PC-9 (cell line): ENCODE measurements around the gene PSMC4. TPM values are rescaled to one million over a fixed set of nuclear protein-coding genes. Genes with fewer than 3 reads are reported as not detected.
A peak's percentile ranks its signal among the peaks of the same experiment; 100 is the strongest.

Source experiments
- BruUV-seq: library from RNA; stranded (reverse); fragments of 400-500 nt; replicated peaks from 2 replicates; lab custom pipeline; 2021; lab: Mats Ljungman, UMichigan
- CTCF ChIA-PET: fragments of 300-600 bp; sonication (Branson Sonifier 250); formaldehyde crosslinking; loops from one replicate; lab custom pipeline; 2022; ENCODE audit warnings: antibody characterized with exemption; lab: Charles Lee
- POLR2A ChIA-PET: fragments of 300-600 bp; sonication (Branson Sonifier 250); formaldehyde crosslinking; loops from one replicate; lab custom pipeline; 2022; ENCODE audit warnings: antibody characterized with exemption; ENCODE audit not compliant: unreplicated experiment; lab: Charles Lee
- DNase-seq, 2 experiments: peaks; one replicate each; pipeline versions ENCODE4 v3.0.0 to v3.0.0-alpha.2; 2015 to 2022; ENCODE audit warnings: mixed read lengths in 1 of 2
- H2AFZ ChIP-seq: fragments of 200-600 bp; sonication (generic); 2 replicates; pipeline ENCODE4 v1.8.1; 2017; ENCODE audit warnings: antibody characterized with exemption
- H3F3A ChIP-seq: fragments of 200-600 bp; sonication (generic); 2 replicates; pipeline ENCODE4 v1.8.1; 2017; ENCODE audit warnings: antibody characterized with exemption, mild to moderate bottlenecking, low read depth; ENCODE audit not compliant: insufficient read depth
- H3K27ac ChIP-seq: fragments of 200-600 bp; sonication (generic); 2 replicates; pipeline ENCODE4 v1.6.1; 2016; ENCODE audit warnings: mixed run types
- H3K27me3 ChIP-seq: fragments of 200-600 bp; sonication (generic); 2 replicates; pipeline ENCODE4 v1.6.1; 2016; ENCODE audit warnings: low read depth, mixed run types; ENCODE audit not compliant: insufficient read depth
- H3K36me3 ChIP-seq: fragments of 200-600 bp; sonication (generic); 2 replicates; pipeline ENCODE4 v1.6.1; 2016; ENCODE audit warnings: low read depth, mixed run types
- H3K4me1 ChIP-seq: fragments of 200-600 bp; sonication (generic); replicated peaks from 2 replicates; pipeline ENCODE4 v1.6.1; 2016; ENCODE audit warnings: mixed run types; ENCODE audit not compliant: insufficient read depth
- H3K4me2 ChIP-seq: fragments of 200-600 bp; sonication (generic); 2 replicates; pipeline ENCODE4 v1.6.1; 2017; ENCODE audit warnings: mixed run types
- H3K4me3 ChIP-seq: fragments of 200-600 bp; sonication (generic); 2 replicates; pipeline ENCODE4 v1.6.1; 2016; ENCODE audit warnings: mixed run types
- H3K79me2 ChIP-seq: fragments of 200-600 bp; sonication (generic); 2 replicates; pipeline ENCODE4 v1.6.1; 2017; ENCODE audit warnings: low read depth, mixed run types
- H3K9me2 ChIP-seq: fragments of 200-600 bp; sonication (generic); 2 replicates; pipeline ENCODE4 v1.8.1; 2017; ENCODE audit warnings: mild to moderate bottlenecking; ENCODE audit not compliant: insufficient read depth
- H3K9me3 ChIP-seq: fragments of 200-600 bp; sonication (generic); 2 replicates; pipeline ENCODE4 v1.8.1; 2016; ENCODE audit warnings: low read depth; ENCODE audit not compliant: insufficient read depth
- H4K20me1 ChIP-seq: fragments of 200-600 bp; sonication (generic); 2 replicates; pipeline ENCODE4 v1.8.1; 2017; ENCODE audit not compliant: insufficient read depth
- EZH2 ChIP-seq: fragments of 200-600 bp; sonication (generic); IDR thresholded peaks from 2 replicates; pipeline ENCODE4 v1.8.0; 2017; ENCODE audit warnings: antibody characterized with exemption, low read depth
- intact Hi-C: fragments of 100-400 bp; cut with micrococcal nuclease; formaldehyde crosslinking; loops from one replicate; pipeline ENCODE4 v1.10.0; 2022; ENCODE audit not compliant: unreplicated experiment
- total RNA-seq: library from RNA; stranded (reverse); gene quantifications from 2 replicates; pipeline ENCODE4 v1.2.3, GENCODE V29; 2021
- TF ChIP-seq, protein P1 (sequence below): fragments of 200-600 bp; sonication (generic); conservative IDR thresholded peaks from 2 replicates; pipeline ENCODE4 v1.6.1; 2017; ENCODE audit warnings: mixed run types, antibody characterized with exemption, mild to moderate bottlenecking, moderate library complexity

PSMC4 gene
- total RNA-seq, 1 experiment from 2014 or later, result 110 TPM

DNA sequence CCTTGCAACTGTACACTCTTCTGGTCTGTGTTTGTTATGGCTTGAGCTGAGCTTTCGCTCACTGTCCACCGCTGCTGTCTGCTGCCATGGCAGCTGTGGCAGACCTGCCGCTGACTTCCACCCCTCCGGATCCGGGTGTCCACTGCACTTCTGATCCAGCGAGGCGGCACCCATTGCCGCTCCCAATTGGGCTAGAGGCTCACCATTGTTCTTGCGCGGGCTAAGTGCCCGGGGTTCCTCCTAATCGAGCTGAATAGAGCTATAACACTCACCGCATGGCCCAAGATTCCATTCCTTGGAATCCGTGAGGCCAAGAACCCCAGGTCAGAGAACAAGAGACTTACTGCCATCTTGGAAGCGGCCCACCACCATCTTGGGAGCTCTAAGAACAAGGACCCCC is 2.2 kb upstream of the PSMC4 start:
- no TSS peak for BruUV-seq
- H3K9me3 ChIP-seq, result no peaks in the 10 kb centered on the region
- H3K9me2 ChIP-seq, result no peaks in the 10 kb centered on the region
- intact Hi-C loops, result no loop called here
- H2AFZ ChIP-seq, result no peak overlapping the region
- ChIA-PET CTCF (interaction anchor here (0.6 kb wide), 1 partner anchor 66 kb away, joined by 3 read pairs; no protein-coding TSS in a partner anchor), POLR2A (no interaction called here)
- no peaks in the 10 kb centered on the region for H4K20me1 ChIP-seq
- H3K79me2 ChIP-seq, result peaks cover 27% of the 10 kb centered on the region
- no peaks in the 10 kb centered on the region for H3K27me3 ChIP-seq
- TF ChIP-seq, protein P1, sequence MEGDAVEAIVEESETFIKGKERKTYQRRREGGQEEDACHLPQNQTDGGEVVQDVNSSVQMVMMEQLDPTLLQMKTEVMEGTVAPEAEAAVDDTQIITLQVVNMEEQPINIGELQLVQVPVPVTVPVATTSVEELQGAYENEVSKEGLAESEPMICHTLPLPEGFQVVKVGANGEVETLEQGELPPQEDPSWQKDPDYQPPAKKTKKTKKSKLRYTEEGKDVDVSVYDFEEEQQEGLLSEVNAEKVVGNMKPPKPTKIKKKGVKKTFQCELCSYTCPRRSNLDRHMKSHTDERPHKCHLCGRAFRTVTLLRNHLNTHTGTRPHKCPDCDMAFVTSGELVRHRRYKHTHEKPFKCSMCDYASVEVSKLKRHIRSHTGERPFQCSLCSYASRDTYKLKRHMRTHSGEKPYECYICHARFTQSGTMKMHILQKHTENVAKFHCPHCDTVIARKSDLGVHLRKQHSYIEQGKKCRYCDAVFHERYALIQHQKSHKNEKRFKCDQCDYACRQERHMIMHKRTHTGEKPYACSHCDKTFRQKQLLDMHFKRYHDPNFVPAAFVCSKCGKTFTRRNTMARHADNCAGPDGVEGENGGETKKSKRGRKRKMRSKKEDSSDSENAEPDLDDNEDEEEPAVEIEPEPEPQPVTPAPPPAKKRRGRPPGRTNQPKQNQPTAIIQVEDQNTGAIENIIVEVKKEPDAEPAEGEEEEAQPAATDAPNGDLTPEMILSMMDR, result no peak
- TF ChIP-seq EZH2, result no peak
- H3F3A ChIP-seq, result peaks cover 4% of the 10 kb centered on the region; the same call in 1 of the 2 replicates
- H3K4me2 ChIP-seq, result peak overlapping the region; percentile 85; the same call in 1 of the 2 replicates
- peaks cover 18% of the 10 kb centered on the region for H3K4me1 ChIP-seq
- peaks cover 8% of the 10 kb centered on the region; the same call in 1 of the 2 replicates for H3K36me3 ChIP-seq
- no peak overlapping the region for H3K27ac ChIP-seq
- DNase-seq, result no peak
- H3K4me3 ChIP-seq, result no peak overlapping the region

DNA sequence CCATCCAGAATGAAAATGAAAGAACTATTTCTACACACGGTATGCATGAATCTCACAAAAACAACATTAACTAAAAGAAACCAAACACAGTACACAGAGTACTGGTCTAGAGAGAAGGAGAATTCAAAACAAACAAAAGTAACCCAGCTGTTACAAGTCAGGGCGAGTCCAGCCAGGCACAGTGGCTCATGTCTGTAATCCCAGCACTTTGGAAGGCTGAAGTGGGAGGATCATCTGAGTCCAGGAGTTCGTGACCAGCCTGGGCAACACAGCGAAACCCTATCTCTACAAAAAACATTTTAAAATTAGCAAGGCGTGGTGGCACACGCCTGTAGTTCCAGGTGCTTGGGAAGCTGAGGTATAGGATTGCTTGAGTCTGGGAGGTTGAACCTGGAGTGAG is 1.7 kb upstream of the PSMC4 start:
- intact Hi-C loops, result no loop called here

DNA sequence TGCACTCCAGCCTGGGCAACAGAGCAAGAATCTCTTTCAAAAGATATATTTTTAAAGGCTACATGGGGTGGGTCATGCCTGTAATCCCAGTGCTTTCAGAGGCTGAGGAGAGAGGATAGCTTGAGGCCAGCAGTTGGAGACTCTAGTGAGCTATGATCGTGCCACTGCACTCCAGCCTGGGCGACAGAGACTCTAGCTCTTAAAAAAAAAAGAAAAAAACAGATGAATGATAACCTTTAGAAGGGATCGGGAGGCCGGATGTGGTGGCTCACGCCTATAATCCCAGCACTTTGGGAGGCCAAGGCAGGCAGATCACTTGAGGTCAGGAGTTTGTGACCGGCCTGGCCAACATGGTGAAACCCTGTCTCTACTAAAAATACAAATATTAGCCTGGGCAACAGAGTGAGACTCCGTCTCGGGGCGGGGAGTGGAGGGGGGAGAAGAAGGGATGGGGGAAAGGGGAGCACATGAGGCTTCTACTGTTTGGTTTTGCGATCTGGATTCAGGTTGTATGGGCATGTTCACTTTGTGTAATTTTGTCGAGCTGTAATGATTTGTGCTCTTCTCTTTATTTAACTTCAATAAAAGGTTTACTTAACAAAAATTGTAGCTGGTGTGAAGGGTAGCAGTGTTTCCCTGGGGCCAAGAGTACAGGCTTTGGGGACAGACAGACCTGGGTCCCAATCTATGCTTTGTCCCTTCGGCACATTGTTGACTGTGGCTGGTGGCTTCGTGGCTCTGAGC is 1.1 kb upstream of the PSMC4 start:
- ChIA-PET POLR2A (interaction anchor here (0.5 to 0.6 kb wide), 2 partner anchors 48 to 170 kb away, joined by 7 to 9 read pairs; no protein-coding TSS in a partner anchor), CTCF (interaction anchor here (0.7 to 1.4 kb wide), 4 partner anchors 123 to 310 kb away, joined by 3 to 5 read pairs (median 4); partner anchors contain the start of gene FBL)
- DNase-seq, result no peak
- H3K36me3 ChIP-seq, result peaks cover 14% of the 10 kb centered on the region; the same call in 1 of the 2 replicates
- TF ChIP-seq, protein P1, result no peak
- TF ChIP-seq EZH2, result no peak
- peak overlapping the region; percentile 85 for H3K4me2 ChIP-seq
- no TSS peak for BruUV-seq
- H3K4me1 ChIP-seq, result peaks cover 18% of the 10 kb centered on the region
- H3K27ac ChIP-seq, result peak overlapping the region; percentile 71
- no peaks in the 10 kb centered on the region for H3K9me3 ChIP-seq
- no peaks in the 10 kb centered on the region for H3K9me2 ChIP-seq
- H2AFZ ChIP-seq, result peak overlapping the region; percentile 93
- H4K20me1 ChIP-seq, result no peaks in the 10 kb centered on the region
- no peaks in the 10 kb centered on the region for H3K27me3 ChIP-seq
- H3F3A ChIP-seq, result peaks cover 4% of the 10 kb centered on the region; the same call in 1 of the 2 replicates
- intact Hi-C loops, result no loop called here
- peak overlapping the region; percentile 85 for H3K4me3 ChIP-seq
- H3K79me2 ChIP-seq, result peaks cover 28% of the 10 kb centered on the region

More for the DNA sequence above, 1.7 kb upstream of the PSMC4 start:
- Histone ChIP-seq H3K4me1 (peaks cover 18% of the 10 kb centered on the region), H3K36me3 (peaks cover 9% of the 10 kb centered on the region; the same call in 1 of the 2 replicates), H3K27me3 (no peaks in the 10 kb centered on the region), H3K9me3 (no peaks in the 10 kb centered on the region), H2AFZ (peak overlapping the region; percentile 93; the same call in 1 of the 2 replicates), H3K4me2 (peak overlapping the region; percentile 85), H4K20me1 (no peaks in the 10 kb centered on the region), H3F3A (peaks cover 4% of the 10 kb centered on the region; the same call in 1 of the 2 replicates), H3K9me2 (no peaks in the 10 kb centered on the region), H3K27ac (no peak overlapping the region), H3K4me3 (peak overlapping the region; percentile 85; the same call in 1 of the 2 replicates), H3K79me2 (peaks cover 28% of the 10 kb centered on the region)
- TF ChIP-seq EZH2, result no peak
- TF ChIP-seq, protein P1, result no peak
- no TSS peak for BruUV-seq
- CTCF ChIA-PET, result interaction anchor here (0.7 kb wide), 1 partner anchor 311 kb away, joined by 4 read pairs; no protein-coding TSS in a partner anchor
- POLR2A ChIA-PET, result no interaction called here
- no peak for DNase-seq
